NCI-H1092 treated with DMSO at 0.1 percent for 48 hours (cell line): ENCODE data around the gene NCOR1.
"Not testable (repeated sequence)": the region's sequence is repeated elsewhere in the genome, so short reads cannot be mapped to it uniquely, and the experiment has no call there.

Source experiments
- DNase-seq: peaks from one replicate; lab custom pipeline; 2025; lab: John Stamatoyannopoulos, UW

Gene NCOR1

DNA sequence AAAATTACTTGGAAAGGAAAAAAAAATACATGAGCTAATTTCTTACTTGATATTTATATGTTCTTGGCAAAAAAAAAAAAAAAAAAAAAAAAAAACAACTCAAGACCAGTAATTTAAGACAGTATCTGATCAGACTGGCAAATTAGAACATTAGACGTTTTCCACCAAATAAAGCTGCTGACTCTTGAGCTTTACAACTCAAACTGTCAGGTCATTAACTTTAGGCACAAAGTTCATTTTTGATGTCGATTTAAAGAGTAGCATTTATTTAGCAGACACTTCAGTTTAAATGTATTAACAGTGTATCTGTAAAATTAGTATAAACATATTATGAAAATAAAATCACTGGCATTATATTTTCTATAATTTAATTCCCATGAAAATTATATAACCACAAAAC lies 66.7 kb downstream of the NCOR1 start:
- DNase-seq, result no peak

DNA sequence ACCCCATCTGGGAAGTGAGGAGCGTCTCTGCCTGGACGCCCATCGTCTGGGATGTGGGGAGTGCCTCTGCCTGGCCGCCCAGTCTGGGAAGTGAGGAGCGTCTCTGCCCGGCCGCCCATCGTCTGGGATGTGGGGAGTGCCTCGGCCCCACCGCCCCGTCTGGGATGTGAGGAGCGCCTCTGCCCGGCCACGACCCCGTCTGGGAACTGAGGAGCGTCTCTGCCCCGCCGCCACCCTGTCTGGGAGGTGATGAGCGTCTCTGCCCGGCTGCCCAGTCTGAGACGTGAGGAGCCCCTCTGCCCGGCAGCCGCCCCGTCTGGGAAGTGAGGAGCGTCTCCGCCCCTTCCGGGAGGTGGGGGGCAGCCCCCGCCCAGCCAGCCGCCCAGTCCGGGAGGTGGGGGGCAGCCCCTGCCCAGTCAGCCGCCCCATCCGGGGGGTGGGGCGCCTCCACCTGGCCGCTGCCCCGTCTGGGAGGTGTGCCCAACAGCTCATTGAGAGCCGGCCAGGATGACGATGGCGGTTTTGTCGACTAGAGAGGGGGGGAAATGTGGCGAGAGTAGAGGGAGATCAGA lies 69.9 kb downstream of the NCOR1 start:
- not testable (repeated sequence) for DNase-seq

DNA sequence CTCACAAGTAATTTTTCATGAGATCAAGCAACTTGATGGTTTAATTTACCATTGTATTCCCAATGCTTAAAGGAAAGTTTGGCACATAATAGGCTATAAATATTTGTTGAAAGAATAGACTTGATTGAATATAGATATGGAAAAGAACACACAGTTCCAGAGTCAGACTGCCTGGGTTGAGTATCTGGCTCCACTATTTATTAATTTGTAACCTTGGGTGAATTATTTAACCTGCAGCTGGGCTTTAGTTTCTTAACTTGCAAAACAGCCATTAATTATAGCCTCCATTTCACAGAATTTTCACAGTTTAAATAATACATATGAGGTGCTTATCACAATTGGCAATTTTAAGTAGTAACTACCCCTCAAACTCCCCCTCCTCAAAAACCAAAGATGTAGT lies 73.6 kb downstream of the NCOR1 start:
- DNase-seq, result no peak

DNA sequence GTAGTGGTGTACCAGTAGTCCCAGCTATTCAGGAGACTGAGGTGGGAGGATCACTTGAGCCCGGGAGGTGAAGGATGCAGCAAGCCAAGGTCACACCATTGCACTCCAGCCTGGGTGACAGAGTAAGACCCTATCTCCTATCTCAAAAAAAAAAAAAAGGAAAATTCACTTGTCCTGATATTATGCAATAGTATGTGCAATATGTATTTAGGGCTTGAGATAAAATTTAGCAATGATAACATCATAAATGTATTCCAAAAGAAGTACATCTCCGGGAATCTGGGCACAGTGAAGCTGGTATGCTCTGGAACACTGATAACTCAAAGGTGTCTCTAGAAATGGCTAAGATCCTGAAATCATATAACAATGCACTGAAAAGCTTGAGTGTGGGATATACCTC lies 74.5 kb downstream of the NCOR1 start:
- no peak for DNase-seq

DNA sequence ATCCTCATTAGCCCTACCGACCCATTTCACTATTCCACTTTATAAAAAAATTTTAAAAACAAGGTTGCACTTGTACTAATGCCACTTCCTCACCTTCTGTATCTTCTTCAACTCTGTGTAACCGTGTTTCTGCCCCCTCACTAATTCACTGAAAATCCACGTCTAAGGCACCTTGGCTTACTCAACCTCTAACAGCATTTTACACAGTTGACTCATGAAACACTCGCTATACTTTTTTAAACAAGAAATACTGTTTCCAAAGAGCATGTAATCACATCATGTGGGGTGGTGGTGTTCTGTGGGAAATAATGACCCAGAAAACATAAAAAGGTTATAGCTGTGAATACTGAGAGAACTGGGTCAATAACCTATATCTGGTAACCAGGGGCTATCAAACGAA lies 79.9 kb downstream of the NCOR1 start:
- no peak for DNase-seq

DNA sequence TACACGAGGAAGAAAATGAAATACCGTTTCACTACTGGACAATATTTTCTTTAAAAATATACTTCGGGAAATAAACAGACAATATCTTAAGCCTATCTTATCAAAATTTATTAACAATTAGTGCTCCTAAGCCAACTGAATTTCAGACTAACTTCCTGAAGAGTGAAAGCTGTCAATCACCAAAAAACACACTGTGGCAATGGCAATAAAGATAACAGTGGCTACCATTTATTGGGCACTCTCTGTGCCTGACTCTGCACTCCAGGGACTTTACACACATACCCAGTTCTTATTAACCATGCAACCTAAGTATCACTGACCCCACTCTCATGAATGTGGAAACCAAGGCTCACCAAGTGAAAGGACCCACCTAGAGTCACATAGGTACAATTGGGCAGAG lies 83.7 kb downstream of the NCOR1 start:
- DNase-seq, result no peak

DNA sequence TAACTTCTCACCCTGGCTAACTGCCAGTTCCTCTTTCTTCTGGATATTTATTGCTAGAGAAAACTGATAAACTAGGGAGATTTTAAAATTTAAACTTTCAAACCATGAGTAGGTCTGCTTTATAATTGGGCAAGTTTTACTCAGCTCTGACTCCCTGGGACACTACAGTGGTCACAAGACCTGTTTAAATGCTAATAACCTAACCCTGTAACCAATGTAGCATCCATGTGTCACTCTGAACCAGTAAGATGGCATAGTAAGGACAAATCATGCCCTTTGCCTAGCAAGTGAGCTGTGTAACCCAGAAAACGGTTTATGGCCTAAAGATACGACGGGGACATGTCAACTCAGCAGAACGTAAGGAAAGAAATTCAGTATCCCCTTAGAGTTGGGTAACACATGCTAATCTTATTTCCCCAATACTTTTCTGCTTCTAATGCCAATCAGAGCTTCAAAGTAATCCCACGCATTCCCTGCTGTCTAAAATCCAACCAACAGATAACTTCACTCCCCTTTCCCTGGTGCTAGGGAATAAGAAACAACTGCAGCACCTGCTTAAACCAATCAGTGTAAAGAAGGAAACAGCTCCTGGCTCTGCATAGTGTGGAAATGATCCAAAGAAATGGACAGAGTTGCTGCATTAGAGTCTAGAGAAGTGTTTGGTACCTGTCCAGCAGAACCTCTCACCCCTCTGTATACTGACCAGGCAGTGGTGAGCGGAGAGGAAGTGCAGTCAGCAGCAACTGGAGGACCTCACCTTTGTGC lies 85.7 kb downstream of the NCOR1 start:
- no peak for DNase-seq

DNA sequence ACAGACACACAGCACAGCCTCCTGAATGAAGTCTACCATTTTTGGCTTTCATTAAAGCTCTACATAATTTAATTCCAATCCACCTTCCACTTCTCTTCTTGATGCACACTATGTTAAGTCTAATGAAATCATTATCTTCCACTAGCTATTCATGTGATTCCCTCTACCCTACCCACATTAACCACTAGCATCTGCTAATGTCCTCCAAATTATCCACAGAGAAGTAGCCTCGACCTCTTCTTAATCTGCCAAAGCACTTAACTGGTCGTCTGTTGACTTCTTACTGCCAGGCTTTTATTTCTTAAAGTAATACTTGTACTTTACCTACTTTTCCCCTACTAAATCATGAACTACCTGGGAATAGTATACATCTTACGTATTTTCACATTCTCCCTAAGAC lies 91.8 kb downstream of the NCOR1 start:
- no peak for DNase-seq

DNA sequence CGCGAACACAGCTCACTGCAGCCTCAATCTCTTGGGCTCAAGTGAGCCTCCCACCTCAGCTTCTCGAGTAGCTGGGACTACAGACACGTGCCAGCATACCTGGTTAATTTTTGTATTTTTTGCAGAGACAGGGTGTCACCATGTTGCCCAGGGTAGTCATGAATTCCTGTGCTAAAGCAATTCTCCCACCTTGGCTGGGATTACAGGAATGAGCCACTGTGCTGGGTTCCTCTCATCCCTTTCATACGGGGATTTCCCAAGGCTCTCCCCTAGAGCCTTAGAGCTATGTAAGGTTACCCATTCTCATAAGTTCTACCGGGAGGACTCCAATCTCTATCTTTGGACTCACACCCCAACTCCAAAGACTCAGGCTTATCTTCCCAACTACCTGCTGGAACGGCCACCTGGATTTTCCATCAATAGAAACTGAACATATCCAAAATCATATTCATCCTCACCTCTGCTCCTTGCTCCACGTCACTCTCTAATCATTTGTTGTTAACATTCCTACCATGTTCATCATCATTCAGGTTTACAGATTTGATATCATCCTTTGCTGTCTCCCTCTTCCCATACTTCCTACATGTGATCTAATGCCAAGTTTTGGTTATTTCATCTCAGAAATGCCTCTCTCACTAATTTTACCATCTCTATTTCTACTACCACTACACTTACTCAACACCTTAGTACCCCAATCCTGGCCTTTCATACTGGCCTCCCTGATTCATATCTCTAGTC lies 92.5 kb downstream of the NCOR1 start:
- no peak for DNase-seq

DNA sequence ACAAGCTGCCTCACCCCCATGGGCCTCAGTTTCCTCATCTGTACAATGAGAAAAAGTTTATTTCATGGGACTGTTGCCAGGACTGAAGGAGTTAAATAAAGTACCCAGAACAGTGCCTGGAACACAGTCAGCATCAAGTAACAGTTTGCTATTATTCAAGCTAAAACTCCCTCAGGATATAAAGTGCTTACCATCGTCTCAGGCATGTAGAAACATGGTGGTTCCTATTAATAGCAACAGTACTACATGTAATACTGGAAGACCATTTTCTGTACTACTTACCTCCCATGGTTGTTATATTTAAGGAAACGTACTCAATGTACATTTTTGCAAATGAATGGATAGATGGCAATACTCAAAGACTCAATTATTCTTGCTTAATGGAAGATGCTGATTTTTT lies 93.4 kb downstream of the NCOR1 start:
- DNase-seq, result no peak

DNA sequence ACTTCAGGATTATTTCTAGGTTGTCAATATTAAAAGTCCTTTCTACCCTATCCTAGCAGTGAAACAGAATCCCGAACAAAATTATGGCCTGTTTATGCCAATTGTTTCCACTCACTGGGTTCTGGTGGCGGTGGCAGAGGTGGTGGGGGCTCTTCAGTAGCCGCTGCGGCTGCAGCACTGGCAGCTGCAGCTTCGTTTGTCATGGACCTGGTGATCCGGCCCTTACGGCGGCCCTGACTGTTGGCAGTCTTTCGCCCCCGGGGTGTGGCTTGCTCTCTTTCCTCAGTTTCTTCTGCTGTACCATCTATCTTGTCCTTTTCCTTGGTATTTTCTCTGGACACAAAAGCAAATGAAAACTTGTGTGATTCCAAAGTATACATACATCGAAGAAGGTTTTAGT lies 94.4 kb downstream of the NCOR1 start:
- DNase-seq, result no peak

DNA sequence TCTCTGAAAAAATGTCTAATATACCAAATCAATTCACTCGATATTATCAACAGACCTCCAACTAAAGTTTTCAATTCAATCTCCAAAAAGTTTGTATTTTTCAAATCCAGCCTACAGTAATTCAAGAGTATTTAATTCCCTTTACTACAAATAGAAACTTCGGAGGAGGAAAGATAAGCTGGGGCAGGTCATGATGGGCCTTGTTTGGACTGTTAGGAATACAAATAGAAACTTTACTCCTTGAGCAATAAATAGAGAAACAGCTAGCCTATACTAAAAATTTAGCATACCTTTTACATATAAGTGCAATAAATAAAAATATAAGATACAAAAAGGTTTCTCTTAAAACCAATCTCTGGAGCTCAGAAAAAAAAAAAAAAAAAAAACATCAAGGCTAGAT lies 98.2 kb downstream of the NCOR1 start:
- DNase-seq, result no peak

DNA sequence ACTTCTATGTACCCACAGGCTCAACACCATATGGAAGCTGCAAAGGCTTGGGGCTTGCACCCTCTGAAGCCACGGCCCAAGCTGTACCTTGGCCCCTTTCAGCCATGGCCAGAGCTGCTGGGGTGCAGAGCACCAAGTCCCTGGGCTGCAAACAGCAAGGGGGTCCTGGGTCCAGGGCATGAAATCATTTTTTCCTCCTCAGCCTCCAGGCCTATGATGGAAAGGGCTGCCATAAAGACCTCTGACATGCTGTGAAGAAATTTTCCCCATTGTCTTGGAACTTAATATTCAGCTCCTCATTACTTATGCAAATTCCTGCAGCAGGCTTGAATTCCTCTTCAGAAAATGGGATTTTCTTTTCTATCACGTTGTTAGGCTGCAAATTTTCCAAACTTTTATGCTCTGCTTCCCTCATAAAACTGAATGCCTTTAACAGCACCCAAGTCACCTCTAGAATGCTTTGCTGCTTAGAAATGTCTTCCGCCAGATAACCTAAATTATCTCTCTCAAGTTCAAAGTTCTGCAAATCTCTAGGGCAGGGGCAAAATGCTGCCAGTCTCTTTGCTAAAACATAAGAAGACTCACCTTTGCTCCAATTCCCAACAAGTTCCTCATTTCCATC lies 100.1 kb downstream of the NCOR1 start:
- not testable (repeated sequence) for DNase-seq

DNA sequence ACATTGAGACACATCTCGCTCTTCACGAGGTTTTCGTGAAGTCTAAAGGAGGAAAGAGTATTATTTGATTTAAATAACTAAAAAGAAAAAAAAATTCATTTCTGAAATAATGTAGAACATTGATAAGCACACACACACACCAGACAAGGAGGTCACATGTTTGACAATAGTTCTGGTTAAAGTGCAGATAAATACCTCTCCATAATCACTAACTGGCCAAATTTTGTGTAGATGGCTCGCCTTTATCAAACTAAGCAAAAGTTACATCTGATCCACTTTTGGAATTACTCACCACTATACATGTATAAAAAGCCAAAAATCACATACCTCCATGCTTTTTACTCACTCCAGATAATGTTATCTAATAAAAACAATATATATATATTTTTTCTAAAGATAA lies 106.5 kb downstream of the NCOR1 start:
- DNase-seq, result no peak

DNA sequence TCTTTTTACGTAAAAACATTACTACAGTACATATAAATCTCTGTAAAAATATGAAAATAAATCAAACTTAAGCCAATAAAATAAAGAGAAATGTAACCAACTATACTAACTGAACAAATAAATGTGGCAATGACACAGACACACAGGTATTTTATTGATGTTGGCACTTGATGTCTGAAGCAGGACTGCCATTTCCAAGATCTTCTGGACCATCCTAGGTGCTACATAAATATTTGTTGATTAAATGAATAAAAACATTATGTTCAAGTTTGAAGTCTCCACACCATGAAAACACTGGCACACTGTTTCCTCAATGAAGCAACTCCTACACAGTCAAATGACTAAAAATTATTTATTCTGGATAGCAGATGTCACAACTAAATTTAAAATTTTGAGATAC lies 106.9 kb downstream of the NCOR1 start:
- no peak for DNase-seq

DNA sequence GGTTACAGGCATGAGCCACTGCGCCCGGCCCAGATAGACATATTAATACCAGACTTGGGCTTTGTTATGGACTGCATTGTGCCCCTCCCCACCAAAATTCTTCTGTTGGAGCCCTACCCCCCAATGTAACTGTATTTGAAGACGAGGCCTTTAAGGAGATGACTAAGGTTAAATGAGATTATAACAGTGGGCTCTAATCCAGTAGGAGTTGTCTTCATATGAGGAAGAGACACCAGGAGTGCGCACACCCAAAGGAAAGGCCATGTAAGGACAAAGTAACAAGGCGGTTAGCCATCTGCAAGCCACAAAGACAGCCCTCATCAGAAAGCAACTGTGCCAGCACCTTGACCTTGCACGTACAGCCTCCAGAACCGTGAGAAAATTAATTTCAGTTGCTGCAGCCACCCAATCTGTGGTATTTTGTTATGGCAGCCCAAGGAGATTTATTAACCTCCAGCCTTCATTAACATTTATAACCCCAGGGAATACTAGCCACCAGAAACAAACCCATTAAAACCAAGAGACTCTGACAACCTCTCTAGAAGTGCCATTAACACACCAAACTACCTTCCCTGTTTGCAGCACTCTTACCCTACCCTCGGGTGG lies 108.1 kb downstream of the NCOR1 start:
- no peak for DNase-seq

DNA sequence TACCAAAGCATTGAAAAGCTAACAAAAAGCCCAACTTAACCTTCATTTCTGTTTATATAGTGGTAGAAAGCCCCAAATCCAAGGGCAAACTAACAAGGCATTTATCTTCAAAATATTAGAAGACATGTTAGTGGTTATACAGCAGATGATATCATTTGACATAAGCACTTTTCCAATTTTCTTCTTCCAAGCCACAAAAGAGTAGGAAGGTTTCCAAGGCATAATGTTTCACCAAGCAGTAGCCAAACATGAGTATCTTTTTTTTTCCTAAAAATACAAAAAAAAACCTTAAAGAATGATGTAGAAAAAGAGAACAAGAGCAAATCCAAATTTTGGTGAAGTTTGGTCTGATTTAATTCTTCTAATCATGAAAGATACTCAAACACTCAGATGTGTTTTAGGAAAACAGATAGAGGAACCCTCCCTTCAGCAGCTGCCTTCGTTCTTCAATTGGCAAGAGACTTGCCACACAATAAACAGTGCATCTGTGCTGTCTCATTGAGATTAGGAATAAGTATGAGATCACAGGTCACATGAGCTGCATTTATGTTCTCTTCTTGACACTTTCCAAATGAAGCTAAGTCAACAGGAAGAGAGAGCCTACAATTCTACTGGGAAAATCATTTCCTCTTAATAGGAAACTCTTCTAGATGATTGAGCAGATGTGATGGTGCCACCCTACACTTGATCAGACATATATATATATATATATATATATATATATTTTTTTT lies 109.0 kb downstream of the NCOR1 start:
- DNase-seq, result no peak

DNA sequence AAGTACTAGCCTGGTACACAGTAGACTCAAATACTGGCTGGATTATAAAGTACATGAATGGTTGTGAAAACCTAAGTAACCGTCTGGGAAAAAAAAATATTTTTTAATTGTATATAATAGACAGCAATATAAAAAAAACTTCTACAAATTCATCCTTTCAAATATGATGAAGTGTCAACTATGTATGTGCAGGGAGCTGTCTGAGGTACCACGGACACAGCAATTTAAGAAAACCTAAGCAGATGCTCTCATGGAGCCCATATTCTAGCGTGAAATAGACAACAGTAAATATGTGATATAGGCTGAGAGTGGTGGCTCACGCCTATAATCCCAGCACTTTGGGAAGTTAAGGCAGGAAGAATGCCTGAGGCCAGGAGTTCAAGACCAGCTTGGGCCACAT lies 111.1 kb downstream of the NCOR1 start:
- no peak for DNase-seq

DNA sequence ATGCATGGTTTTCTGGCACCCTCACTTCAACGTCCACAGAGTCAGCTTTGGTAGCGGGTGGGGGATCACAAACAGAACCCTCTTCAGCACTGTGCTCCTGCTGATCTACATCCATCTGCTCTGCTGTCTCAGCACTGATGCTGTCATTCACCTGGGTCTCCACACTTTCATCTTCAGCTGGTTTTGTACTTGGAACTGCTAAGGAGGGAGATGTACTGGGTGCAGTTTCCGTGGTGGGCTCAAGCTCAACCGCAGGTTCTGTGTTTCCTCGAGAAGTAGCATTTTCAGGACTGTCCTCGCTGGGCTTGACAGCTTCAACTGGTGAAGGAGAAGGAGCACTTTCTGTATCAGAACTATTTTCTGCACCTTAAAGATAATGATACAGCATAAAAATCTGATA lies 113.9 kb downstream of the NCOR1 start:
- DNase-seq, result no peak

DNA sequence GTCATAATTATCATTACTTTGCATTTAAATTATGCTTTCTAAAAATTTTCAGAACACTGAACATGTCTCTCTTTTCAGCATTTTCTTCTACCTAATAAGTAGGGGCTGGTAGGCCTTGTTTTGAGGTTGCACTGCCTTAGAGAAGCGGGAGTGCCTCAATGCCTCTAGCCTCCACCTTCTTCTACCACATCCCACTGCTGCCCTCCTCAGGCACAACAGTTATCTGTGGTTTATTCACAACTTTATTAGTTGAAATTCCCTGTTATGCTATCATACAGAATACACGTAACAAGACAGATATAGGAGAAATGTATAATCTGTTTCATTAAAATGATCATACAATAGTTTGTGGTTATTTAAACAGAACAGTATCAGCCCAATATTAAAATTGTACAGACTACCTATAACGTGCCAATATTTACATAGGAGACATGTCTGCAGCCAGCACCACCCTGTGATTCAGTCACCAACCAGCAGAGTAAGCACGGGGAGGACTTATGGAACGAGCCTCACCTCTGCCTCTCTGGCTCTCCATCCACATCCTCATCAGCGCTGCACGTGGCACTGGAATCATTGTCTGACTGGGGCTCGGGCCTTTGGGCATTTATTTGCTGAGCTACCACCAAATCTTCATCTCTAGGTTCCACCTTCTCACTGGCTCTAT lies 114.5 kb downstream of the NCOR1 start:
- no peak for DNase-seq

DNA sequence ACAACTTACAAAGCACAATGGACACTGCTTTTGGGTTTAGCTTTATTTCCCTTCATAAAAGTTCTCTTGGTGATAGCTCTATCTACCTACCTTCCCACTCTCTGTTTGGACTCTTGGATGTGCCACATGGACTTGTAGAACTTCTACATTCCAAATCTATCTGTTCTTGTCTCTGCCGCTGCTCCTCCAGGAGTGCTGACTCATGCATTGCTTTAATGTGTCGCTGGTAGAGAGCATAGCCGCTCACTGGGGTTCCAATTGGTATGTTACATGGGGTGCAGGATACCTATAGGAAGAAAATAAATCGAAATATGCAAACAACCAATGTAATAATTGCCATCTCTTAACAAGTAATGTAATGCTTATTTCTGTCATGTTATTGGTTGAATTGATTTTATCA lies 123.6 kb downstream of the NCOR1 start:
- DNase-seq, result no peak
